Endometrial microvascular endothelial cells (primary cell): ENCODE results near the gene NEUROD6. TPM values are rescaled to one million over a fixed set of nuclear protein-coding genes. Genes with fewer than 3 reads are reported as not detected.

ENCODE experiments used
- in situ Hi-C: cut with HindIII; loops from 2 replicates; pipeline ENCODE4 v1.10.0; 2017; ENCODE audit warnings: low sequenced_read_pairs, low pct_unique_long_range_greater_than_20kb; ENCODE audit errors: inconsistent ontology term
- total RNA-seq: library from RNA; depleted of rRNA; stranded (reverse); fragments of >200 nt; gene quantifications from one replicate; pipeline ENCODE4 v1.2.3, GENCODE V29; 2015; ENCODE audit errors: inconsistent ontology term

Gene NEUROD6
- total RNA-seq, 1 donor from 2014 or later: not detected

DNA sequence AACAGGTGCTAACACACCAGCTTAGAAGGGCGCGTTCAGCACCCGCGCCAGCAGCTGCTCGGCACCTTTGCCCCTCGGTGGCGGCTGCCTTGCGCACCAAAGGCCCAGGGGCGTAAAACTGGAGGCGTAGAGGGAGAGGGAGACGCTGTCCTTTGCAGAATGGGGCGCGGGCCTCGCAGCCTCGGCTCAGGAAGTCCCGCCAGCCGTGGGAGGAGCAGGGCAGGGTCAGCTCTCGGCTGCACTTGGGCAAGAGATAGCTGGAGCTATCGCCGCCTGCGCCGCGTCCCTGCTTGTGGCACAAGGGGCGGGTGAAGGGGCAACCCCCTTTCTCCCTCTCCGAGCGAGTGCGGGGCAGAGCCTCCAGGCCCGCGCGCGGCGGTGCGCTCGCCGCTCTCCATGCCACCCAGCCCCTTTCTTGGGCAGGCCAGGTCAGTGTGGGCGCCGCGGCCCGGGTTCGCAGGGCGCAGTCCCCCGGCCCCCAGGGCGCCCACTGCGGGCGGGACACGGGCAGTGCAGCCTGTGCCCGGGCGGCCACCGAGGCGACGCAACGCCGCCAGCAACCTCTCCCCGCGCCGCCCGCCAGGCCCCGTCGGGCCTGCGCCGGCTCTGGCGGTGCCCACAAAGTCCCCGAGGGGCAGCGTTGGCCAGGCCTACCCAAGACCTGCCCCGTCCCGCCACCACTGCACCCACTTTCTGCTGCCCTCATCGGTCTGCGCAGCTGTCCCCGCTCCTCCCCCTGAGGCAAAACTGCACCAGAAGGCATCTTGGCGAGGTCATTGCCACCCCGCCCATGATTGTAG, 4.1 kb downstream of the NEUROD6 start:
- in situ Hi-C loops: no loop called here

DNA sequence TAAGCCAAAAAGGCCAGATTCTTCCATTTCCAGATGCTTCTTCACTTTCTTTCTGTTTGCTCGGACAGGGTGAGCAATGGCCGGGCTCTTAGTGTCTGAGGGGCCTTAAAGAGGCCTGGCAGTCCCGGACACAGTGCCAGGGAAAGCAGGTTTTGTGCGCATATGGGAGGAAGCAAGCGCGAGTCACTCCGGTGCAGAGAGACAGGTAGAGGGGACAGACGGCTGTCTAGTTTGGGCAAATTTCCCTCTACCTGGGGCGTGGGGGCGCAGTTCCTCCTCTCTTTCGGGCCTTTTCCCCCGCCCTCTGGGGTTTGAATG, 4.7 kb downstream of the NEUROD6 start:
- in situ Hi-C loops: no loop called here

DNA sequence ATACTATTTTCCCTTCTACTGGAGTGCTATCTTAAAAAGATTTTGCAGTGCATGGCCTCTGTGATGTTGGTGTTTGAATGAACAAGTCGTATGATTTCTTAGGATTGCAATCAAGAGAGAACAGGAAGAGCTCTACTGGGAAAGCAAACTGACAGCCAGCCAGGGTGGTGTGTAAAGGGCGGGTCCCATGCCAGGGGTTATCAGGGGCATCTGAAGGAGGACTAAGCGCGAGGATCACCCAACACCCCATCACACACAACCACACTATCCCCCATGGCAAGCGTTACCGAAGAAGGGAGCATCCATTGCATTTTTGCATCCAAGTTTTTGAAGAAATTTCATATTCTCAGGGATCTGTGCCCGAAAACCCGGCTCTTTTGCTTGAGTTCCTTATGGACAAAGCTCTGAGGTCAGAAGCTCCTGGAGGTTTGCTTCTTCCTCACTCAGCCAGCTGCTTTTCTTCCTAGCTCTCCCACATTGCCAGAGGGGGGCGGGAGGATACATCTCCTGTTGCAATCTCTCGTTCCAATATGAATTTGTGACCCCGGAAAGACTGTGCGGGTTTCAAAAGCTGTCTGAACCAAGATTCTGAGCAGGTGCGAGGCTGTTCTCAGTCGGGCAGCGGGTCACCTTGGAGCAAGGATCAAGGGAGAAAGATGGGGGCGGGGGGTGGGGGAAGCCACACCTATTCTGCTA, 5.2 kb downstream of the NEUROD6 start:
- in situ Hi-C loops: no loop called here

DNA sequence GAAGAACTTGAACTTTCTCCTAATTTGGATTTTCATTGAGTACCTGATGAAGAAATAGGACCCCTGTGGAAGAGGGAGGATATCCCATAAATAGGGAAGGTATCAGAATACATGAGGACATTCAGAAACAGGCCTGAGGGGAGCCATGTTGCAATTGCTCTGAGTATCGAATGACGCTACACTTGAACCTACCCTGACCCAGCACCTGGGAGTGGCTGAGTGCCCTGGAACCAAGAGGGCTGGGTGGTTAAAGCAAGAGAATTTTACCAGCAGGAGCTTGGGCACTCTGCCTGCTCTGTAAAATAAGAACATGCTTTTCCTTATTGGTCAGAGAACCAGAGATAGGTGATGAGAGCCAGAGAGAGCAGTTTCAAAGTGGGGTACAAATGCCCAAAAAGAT, 7.2 kb downstream of the NEUROD6 start:
- in situ Hi-C loops: no loop called here

DNA sequence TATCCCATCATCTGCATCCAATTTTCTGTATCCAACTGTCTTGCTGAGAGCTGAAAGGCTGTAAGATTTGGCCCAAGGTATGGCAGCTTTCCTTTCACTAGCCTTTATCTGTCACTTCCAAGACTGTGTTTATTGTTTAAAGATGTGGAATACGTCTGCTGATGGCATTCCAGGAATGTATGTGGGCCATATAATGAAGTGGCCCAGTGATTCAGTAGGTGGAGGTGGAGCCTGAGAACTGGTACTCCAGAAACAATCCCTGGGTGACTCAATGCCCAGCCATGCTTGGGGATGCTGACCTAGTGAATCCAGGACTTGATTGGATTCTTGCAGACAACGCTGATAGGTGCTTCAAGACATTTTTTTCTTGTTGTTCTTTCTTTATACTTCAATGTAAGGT, 13.5 kb downstream of the NEUROD6 start:
- in situ Hi-C loops: no loop called here

DNA sequence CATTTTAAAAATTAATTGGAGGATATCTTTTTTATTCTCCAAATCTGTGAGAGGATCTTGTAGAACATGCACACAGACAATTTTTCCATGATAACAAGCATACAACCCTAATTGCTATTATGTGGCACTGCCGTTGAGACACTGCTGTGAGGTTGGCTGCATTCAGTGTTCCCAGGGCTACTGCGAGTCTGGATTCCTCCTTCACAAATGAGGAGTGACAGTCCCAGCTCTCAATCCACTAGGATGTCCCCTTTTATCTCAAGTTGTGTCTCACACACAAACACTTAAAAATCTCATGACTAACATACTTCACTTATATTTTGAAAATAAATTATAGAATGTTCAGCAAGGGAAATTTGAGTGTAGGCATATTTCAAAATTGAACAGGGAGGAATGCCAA, 14.1 kb downstream of the NEUROD6 start:
- in situ Hi-C loops: no loop called here

DNA sequence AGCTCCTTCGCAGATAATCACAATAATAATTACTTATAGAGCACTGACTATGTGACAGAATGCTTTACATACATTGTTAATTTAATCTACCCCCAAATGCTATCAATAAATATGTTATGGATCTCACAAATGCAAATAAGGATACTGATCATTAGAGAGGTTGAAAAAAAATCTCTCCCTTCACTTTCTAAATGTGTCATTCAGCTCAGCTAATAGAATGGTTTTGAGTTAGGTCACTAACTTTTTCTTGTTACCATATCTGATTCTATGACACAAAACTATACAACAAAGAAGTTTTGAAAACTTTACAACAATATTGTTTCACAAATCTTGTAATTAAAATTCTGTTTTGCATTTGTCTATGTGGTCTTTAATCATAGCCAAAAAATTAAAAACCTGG, 17.4 kb downstream of the NEUROD6 start:
- in situ Hi-C loops: no loop called here

DNA sequence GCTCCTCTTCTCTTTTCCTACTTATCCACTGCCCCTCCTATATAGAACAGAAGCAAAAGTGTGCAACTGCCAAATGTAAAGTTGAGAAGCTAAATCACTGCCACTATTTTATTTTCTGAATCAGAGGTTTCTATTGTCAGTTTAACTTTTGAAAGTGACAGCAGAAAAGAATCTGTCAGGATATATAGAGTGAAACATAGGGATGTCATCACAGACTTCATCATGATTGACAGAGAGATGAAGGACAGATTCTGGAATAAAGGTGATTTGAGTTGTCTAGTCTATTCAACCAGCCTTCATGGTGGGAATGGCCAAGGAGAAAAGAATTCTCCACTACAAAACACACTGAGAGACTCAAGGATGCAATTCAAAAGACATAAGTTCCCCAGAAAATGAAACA, 19.9 kb downstream of the NEUROD6 start:
- in situ Hi-C loops: no loop called here

DNA sequence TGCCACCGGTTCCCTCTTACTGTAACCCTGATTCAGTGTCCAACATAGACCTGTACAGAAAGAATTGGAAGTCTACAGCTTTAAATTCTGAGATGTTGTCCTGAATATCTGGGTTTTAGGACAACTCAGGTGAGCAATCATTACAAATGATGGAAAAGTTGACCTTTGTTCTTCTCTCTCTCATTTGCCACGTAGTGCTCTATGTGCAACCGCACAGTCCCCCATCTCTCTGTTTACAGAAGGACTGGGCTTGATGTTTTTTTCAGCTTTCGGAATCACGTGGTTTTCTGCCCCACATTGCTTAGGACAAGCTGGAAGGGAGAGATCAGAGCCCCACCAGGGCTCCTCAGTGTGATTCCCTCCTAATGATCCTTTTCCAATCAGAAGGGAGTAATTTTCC, 22.2 kb downstream of the NEUROD6 start:
- in situ Hi-C loops: no loop called here

DNA sequence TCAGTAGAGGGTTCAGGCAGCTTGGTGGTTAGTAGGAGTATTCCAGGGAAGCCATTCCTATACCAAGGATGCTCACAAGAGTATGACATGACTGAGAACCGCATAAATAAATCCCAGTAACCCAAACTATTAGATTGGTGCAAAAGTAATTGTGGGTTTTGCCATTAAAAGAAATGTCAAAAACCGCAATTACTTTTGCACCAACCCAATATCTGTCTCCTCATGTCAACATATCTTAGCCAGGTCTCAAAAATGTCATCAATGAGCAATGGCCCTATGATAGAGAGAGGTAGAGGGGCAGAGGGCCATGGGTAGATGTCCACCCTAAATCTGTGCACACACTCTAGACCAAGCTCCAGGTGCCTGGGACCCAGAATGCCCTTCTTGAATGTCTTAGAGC, 23.6 kb downstream of the NEUROD6 start:
- in situ Hi-C loops: no loop called here

DNA sequence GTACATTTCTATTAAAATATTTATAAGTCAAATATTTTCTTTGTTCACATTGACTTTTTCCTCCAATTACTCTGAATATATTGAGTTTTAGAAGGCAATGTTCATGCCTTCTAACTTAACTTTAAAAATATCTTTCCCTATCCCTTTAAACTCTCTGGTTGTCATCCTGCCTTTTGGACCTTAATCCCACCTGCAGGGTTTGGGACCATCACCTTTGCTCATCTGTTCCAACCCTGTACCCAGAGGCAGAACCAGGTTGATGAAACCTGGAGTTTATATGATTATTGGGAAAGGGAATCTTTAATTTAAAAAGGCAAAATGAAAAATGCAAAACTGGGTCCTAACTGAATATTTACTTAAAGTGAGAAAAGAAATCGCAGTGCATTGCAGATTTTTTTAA, 24.8 kb downstream of the NEUROD6 start:
- in situ Hi-C loops: no loop called here

DNA sequence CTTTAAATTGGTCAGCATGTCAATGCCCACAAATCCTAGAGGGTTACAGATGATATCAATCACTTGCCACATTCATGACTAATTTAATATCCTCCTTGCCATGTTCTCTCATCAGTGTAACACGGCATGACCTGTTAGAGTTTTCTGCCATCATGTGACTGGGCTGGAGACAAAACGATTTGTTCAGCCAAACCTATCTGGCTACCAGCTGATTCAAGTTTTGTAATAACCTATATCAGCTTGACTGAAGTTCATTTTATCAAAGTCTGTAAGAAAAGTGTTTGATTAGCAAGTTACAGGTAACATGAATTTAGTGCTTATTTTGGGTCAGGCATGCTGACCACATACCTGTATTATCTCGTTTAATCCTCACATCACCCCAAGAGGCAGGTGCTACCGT, 25.7 kb downstream of the NEUROD6 start:
- in situ Hi-C loops: no loop called here

DNA sequence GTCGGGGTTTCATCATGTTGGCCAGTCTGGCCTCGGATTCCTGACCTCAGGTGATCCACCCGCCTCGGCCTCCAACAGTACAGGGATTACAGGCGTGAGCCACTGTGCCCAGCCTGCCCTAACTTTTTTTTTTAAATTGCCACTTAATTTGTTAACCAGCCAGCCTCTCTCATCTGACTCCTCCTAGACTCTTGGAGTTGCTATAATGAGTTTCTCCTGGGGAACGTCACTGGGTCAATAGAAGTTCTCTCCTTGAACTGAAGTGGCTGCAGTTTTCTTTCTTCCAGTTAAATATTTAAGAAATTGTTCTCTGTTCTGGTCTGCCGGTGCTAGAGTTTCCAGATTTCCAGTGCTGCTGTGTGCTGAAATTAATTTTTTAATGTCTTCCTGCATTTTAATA, 27.6 kb downstream of the NEUROD6 start:
- in situ Hi-C loops: no loop called here

DNA sequence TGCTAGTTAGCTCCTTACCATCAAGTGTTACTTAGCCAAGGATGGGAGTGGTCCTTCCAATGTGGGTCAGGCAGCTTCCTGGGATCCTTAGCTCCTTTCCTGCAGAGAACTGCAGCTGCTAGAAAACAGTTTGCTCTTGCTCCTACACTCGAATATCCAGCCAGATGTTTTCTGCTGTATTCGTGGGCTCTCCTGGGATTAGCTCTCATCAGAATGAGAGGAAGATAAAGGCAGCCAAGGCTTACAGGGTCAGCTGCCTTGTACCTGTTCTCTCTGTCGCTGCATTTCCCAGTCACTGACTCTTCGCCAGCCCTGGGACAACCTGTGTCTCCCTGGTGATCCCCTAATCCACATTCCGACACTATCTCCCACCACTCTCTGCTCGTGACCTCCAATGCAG, 29.0 kb downstream of the NEUROD6 start:
- in situ Hi-C loops: no loop called here

DNA sequence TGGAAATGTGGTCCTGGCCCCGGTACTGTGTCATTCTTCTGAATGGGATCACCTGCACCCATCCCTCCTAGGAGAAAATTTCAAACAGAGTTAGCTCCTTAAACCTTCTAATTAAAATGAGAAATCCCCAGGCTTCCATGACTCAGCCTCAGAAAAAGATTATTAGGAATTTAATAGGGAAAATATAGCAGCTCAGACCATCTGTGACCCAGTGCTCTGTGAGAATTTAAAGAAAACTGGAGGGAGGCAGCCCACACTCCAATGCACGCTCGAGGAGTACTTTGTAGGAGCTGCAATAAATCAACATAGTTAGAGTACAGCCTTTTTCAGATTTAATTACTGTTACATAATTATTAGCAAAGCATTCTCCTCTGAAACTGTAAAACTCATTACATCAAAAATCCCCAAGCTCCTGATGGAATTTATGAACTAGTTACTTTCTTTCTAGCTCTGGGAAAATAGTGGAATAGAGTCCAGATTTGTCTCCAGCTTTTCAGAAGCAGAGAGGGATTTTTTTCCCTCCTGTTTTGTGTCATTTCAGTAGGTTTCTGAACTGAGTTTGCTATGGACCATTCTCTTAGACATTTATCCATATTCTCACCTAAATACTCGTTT, 30.1 kb downstream of the NEUROD6 start:
- in situ Hi-C loops: no loop called here

DNA sequence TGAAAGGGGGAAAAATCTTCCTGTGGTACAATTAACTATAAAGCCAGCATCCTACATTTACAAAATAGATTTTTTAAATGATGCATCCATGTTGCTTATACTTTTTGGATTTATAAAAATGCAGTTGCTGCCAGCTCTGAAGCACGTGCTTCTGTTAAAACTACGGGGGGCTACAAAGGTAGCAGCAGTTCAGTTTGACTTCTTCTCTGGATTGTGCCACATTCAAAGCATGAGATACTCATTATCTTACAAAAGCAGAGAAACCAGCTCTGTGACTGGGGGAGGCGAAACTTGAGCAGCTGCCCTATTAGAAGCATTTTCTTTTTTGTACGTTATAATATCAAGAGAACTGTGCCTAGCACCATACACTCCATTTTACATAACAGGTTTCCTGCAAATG, 31.1 kb downstream of the NEUROD6 start:
- in situ Hi-C loops: no loop called here

DNA sequence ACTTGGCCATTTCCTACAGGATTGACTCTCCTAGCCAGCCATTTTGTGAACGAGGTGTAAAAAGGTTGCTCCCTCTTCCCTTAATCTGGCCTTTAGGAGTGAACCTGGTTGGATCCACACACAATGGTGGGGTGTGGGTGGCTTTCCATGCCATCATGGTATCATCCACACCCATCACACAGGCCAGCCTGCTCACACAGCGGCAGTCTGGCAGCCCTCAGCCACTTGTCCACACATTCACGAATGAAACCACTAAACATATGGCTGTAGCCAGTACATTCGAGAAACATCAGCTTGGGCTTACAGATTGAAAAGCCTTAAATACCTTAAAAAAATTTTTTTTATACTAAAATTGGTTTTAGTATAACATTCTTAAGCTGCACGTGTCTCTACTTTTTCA, 31.9 kb downstream of the NEUROD6 start:
- in situ Hi-C loops: no loop called here

DNA sequence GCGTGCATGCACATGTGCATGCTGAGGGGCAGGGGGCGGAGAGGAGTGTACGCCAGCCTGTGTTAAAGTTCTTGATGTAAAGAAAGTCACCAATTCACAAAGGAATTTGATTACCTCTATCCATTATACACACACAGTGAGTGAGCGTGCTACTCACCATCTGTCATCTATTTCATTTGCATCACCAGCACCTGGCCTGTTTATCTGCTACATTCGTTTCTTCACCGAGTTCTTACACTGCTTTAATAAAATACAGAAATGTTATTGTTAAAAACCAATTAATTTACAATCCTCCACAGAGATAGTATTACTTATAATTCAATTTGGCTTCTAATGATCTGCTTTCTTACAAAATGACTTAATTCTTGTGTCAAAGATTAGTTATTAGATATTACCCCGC, 32.6 kb downstream of the NEUROD6 start:
- in situ Hi-C loops: no loop called here

DNA sequence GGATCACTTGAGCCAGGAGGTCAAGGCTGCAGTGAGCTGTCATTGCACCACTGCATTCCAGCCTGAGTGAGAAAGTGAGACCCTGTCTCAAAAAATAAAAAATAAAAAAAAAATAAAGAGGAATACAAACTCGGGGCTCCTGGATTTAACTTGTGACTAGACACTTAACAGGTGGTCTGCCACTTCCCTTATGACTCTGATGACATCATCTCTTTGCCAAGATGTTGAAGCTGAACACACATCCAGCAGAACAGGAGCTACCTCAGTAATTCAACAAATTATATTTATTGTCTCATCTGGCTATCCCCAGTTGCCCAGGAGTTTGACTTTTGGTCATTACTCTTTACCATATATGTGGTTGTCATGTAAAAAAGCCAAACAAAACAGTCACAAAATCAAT, 35.3 kb downstream of the NEUROD6 start:
- in situ Hi-C loops: no loop called here

DNA sequence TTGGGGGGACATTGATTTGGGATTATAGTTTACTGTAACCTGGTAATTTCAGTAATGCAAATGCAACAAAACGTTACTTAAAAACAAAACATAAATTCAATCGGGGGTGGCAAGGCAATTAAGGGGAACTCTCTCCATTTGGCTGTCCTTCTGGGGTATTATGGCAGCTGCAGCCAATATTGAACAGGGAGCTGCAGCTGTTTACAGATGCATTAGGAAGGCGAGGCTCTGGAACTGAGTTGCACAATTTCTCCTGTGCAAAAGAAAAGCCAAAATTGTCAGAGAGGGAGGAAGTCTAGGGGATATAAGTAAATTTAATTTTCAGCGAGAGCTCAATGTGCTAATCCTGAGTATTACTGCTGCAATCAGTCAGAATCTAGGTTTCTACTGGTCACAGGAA, 36.1 kb downstream of the NEUROD6 start:
- in situ Hi-C loops: no loop called here
